Cardiac muscle cell (in vitro differentiated cells and primary cell): Measurements from ENCODE around the gene BMPER. TPM values are rescaled to one million over a fixed set of nuclear protein-coding genes. Genes with fewer than 3 reads are reported as not detected.

Source experiments
- DNase-seq, 2 donors: peaks; one replicate each; pipeline versions ENCODE4 v3.0.0 to v3.0.0-alpha.2; 2010 to 2017; ENCODE audit warnings: low read depth in 1 of 2, low spot score in 1 of 2
- H3K27ac ChIP-seq: fragments of 200-600 bp; sonication (generic); 2 replicates; pipeline ENCODE4 v1.5.1; 2016
- H3K27me3 ChIP-seq: fragments of 200-600 bp; sonication (generic); 2 replicates; pipeline ENCODE4 v1.6.0; 2016; ENCODE audit warnings: control low read depth
- H3K36me3 ChIP-seq: fragments of 200-600 bp; sonication (generic); 2 replicates; pipeline ENCODE4 v1.5.1; 2016; ENCODE audit warnings: control low read depth
- H3K4me1 ChIP-seq: fragments of 200-600 bp; sonication (generic); 2 replicates; pipeline ENCODE4 v1.8.1; 2017; ENCODE audit warnings: low read depth, mild to moderate bottlenecking, mixed run types
- H3K4me3 ChIP-seq: fragments of 200-600 bp; sonication (generic); 2 replicates; pipeline ENCODE4 v1.5.1; 2016; ENCODE audit warnings: mild to moderate bottlenecking
- H3K9me3 ChIP-seq: fragments of 200-600 bp; sonication (generic); 2 replicates; pipeline ENCODE4 v1.5.1; 2017; ENCODE audit warnings: low read depth, mild to moderate bottlenecking, control low read depth
- CTCF ChIP-seq: IDR thresholded peaks from 2 replicates; pipeline ENCODE4 v1.5.1; 2012; ENCODE audit warnings: low read depth, mild to moderate bottlenecking, low read length
- polyA plus RNA-seq: library from polyadenylated mRNA; unstranded; fragments of >200 nt; fragmentation: Nextera tagmentation; extraction: Ambion mirVana; gene quantifications from 2 replicates; pipeline ENCODE4 v1.2.1, GENCODE V29; 2016
- total RNA-seq: library from RNA; depleted of rRNA; stranded (reverse); fragments of >200 nt; gene quantifications from 2 replicates; pipeline ENCODE4 v1.2.3, GENCODE V29; 2016

Gene BMPER
- total and polyA plus RNA-seq, 2 experiments from 2014 or later, result 53.6 to 138 TPM

GRCh38 chr7:34096198-34096651, 190.9 kb downstream of the BMPER start:
- peak overlapping the region; percentile 57 for H3K27ac ChIP-seq
- H3K4me3 ChIP-seq, result no peak overlapping the region
- peaks cover 20% of the 10 kb centered on the region for H3K36me3 ChIP-seq
- peaks cover 5% of the 10 kb centered on the region for H3K4me1 ChIP-seq
- H3K9me3 ChIP-seq, result no peaks in the 10 kb centered on the region
- no peak for TF ChIP-seq CTCF
- H3K27me3 ChIP-seq, result no peaks in the 10 kb centered on the region
- peak in 1 of 2 donors; percentile 97 for DNase-seq

GRCh38 chr7:34096777-34097176, 191.4 kb downstream of the BMPER start:
- H3K27ac ChIP-seq, result peak overlapping the region; percentile 57
- no peaks in the 10 kb centered on the region for H3K4me1 ChIP-seq
- no peaks in the 10 kb centered on the region for H3K27me3 ChIP-seq
- DNase-seq, result peak in 1 of 2 donors; percentile 8
- H3K4me3 ChIP-seq, result no peak overlapping the region
- no peaks in the 10 kb centered on the region for H3K9me3 ChIP-seq
- peaks cover 20% of the 10 kb centered on the region for H3K36me3 ChIP-seq
- TF ChIP-seq CTCF, result no peak

GRCh38 chr7:34100661-34101060, 195.3 kb downstream of the BMPER start:
- DNase-seq, result no peak
- Histone ChIP-seq H3K9me3 (no peaks in the 10 kb centered on the region), H3K36me3 (peaks cover 20% of the 10 kb centered on the region), H3K4me3 (no peak overlapping the region), H3K27me3 (no peaks in the 10 kb centered on the region), H3K27ac (peak overlapping the region; percentile 58), H3K4me1 (peaks cover 16% of the 10 kb centered on the region)
- no peak for TF ChIP-seq CTCF

GRCh38 chr7:34104115-34104514, 198.8 kb downstream of the BMPER start:
- H3K4me3 ChIP-seq, result no peak overlapping the region
- peak overlapping the region; percentile 77 for H3K27ac ChIP-seq
- H3K4me1 ChIP-seq, result peaks cover 28% of the 10 kb centered on the region
- no peak for TF ChIP-seq CTCF
- H3K36me3 ChIP-seq, result peaks cover 15% of the 10 kb centered on the region
- no peak for DNase-seq
- H3K9me3 ChIP-seq, result no peaks in the 10 kb centered on the region
- H3K27me3 ChIP-seq, result no peaks in the 10 kb centered on the region

- peaks cover 10% of the 10 kb centered on the region for H3K36me3 ChIP-seq
- H3K9me3 ChIP-seq, result no peaks in the 10 kb centered on the region
- peak in 1 of 2 donors; percentile 27 for DNase-seq
- TF ChIP-seq CTCF, result no peak
- H3K27me3 ChIP-seq, result no peaks in the 10 kb centered on the region
- no peak overlapping the region for H3K4me3 ChIP-seq
- peak overlapping the region; percentile 56 for H3K27ac ChIP-seq
- peaks cover 34% of the 10 kb centered on the region for H3K4me1 ChIP-seq
These were observed 199.7 kb downstream of the BMPER start for GRCh38 chr7:34104992-34105391.
